GM21390 (cell line): ENCODE results near the gene KLK5.
"Not testable (repeated sequence)": the region's sequence is repeated elsewhere in the genome, so short reads cannot be mapped to it uniquely, and the experiment has no call there.

Source experiments
- ATAC-seq: cut with Tn5 transposase; IDR thresholded peaks from one replicate; pipeline ENCODE4 v1.9.1; 2021; ENCODE audit not compliant: unreplicated experiment

The KLK5 gene

GRCh38 chr19:50952910-50953309 is at the start of gene KLK5:
KLK5 (minus strand) TSS chr19:50953038; CDS start chr19:50952657, 381 bp downstream.
- ATAC-seq, result no peak

DNA sequence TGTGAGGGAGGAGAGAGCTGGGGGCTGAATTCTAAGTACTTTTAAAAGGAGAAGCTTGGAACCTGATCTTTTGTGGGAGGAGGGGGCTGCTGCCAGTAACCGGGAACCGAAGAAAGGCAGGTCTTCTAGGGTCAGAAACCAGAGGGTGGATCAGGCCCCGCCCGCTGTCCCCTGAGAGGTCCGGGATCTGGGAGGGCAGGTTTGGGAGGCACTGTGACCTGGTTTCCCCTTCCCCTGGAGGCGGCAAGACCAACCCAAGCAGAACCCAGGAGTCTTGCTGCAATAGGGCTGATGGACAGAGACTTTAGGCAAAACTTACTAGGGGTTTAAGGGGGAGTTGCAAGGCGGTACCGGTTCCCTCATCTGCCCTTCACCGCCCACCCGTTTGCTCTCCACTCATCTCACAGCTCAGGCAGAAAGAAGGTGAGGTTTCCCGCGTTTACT is 49.3 kb upstream of the KLK5 start:
- ATAC-seq, result no peak

DNA sequence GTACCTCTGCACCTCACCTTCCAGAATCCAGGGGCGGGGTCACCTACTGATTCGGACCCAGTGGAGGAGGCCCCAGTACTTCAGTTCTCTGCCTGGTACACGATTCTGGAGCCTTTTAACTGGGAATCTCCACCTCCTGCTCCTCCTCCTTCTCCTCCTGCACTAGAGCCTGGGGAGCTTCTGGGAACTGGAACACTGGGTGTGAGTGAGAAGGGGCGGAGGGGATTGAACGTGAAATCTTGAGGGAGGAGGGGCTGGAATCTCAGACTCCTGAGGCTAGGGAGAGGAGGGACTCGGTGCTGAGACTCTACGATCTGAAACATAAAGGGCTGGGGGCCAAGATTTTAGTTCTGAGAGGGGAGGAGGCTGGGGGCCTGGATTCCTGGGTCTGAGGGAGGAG is 48.7 kb upstream of the KLK5 start, which contains the start of gene KLK8:
Gene KLK8, minus strand, starts transcription at position 90 of the 400 bp plus-strand sequence. CDS start 437 bp downstream, outside the sequence.
- no peak for ATAC-seq

- ATAC-seq, result no peak
These were observed 48.1 kb upstream of the KLK5 start for GRCh38 chr19:51000981-51001380.

DNA sequence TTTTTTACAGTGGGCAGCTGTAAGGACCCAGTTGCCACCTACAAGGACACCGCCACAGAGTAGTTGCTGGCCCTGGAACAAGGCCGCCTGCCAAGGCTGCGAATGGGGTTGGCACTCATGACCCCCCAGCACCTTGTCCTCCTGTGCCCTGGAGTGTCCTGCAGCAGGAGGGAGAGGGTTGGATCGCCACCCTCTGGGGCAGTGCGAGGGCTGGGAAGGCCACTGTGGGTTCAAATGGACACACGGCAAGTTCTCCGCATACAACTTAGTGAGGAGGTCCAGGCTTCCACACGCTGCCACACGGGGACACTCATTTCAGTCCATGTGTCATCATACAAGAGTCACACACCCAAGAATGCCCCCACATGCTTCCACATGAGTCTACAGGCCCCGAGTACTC is 47.6 kb upstream of the KLK5 start:
- ATAC-seq, result no peak

GRCh38 chr19:50998686-50999085 is 45.8 kb upstream of the KLK5 start:
- ATAC-seq, result no peak

DNA sequence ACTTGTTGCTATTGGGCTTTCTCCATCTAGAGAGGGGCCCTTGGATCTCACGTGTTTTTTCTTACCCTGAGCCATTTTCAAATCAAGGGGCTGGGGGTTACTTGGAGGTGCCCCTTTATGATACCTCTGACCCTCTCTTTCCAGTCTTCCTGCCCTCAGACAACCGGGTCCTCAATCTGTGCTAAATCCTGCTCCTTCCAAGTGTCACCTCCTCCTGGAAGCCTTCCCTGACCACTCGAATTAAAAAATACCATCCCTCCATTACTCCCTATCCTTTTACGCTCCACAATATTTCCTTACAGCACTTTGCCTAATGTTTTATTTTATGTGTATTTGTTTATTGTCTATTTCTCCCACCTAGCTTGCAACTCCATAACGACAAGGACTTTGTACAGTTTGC is 45.2 kb upstream of the KLK5 start:
- no peak for ATAC-seq

GRCh38 chr19:50994129-50994528 is 41.3 kb upstream of the KLK5 start:
- ATAC-seq, result no peak

GRCh38 chr19:50992666-50993035 is 39.8 kb upstream of the KLK5 start:
- no peak for ATAC-seq

DNA sequence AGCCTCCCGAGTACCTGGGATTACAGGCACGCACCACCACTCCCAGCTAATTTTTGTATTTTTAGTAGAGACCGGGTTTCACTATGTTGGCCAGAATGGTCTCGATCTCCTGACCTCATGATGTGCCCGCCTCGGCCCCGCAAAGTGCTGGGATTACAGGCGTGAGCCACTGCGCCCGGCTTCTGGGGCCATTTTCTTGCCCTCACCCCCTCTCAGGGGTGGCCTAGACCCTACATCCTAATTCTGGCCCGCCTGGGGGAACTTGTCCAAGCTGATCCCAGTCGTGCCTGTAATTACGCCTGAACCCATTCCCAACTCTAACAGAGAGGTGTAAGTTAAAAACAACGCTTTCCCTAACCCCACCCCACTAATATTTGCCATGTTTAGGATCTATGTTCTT is 31.6 kb upstream of the KLK5 start:
- not testable (repeated sequence) for ATAC-seq

DNA sequence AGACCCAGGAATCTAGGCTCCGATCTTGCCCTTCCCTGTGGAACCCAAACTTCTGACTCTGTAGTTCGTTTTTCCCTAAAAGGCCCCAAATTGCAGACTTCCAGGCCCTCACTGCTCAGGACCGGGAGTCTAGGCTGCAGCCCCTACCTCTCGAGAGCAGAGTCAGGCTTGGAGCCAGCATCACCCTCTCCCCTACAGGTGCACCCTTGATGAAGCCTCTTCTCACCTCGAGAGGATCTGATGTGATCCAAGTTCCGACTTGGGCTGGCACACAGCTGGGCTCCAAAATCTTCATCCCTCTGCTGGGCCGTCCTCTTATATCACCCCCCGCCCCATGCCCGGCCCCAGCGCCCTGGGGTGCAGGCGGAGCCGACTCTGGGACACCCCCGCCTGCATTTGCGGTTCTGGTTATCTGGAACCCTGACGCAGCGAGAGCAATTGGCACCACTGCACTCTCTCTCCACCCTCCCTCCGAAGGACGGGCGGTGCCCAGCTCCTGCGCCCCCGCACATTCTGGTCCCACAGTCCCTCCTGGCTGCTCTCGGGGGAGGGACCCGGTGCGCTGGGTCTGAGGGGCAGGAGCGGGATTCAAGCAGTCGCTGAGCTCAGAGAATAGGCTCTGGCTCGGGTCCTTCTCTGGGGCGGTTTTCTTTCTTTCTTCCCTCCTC is 30.9 kb upstream of the KLK5 start, which contains the start of gene KLK7:
Gene KLK7, minus strand, starts transcription at position 293 of the 668 bp plus-strand sequence. CDS start 1,518 bp downstream, outside the sequence.
- ATAC-seq, result no peak

DNA sequence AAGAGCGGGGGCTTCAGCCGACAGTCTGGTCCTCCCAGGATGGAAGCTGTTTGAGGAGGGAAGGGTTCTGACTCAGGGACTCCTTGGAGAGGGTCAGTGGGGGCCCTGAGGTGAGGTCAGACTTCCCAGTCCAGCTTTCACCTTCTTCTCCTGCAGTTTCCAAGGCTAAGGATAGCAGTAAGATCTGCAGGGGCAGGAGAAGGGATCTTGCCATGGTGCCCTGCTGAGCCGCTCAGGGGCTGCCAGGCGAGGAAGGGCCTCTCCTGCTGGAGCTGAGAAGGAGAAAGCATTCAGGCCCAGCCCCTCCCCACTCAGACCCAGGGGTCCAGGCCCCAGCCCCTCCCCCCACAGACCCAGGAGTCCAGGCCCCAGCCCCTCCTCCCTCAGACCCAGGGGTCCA is 29.3 kb upstream of the KLK5 start:
- ATAC-seq, result no peak

- ATAC-seq, result no peak
These were observed 28.8 kb upstream of the KLK5 start for GRCh38 chr19:50981587-50982146.

- no peak for ATAC-seq
These were observed 27.4 kb upstream of the KLK5 start for GRCh38 chr19:50980208-50980607.

DNA sequence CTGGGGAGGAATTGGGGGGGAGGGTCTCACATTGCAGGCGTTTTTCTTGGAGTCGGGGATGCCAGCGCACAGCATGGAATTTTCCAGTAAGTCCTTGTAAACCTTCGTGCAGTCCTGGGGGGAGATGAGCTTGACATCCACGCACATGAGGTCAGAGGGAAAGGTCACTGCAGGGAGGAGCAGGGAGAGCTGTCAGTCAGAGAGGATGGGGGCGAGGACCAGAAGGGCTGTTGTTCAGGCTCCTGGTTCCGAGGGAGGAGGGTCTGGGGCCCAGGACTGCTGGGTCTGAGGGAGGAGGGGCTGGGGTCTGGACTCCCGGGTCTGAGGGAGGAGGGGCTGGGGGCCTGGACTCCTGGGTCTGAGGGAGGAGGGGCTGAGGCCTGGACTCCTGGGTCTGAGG is 26.9 kb upstream of the KLK5 start:
- ATAC-seq, result no peak

GRCh38 chr19:50978772-50979390 is 26.0 kb upstream of the KLK5 start:
- no peak for ATAC-seq

DNA sequence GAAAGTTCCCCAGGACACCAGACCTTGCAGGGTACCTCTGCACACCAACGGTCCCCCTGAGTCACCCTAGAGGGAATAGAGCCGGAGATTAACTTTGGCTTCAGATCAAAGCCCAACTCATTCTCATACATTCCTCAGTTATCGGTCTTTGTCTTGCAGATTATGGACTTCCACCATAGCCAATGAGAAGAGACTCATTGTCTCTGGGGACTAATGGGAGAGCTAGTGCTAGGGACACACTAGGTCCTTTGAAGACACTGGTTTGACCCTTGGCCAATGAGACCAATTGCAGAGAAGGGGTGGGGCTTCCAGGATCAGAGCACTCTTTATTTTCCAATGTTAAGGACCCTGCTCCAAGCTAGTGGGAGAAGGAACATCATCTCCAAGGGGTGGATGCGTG is 24.8 kb upstream of the KLK5 start:
- ATAC-seq, result no peak

DNA sequence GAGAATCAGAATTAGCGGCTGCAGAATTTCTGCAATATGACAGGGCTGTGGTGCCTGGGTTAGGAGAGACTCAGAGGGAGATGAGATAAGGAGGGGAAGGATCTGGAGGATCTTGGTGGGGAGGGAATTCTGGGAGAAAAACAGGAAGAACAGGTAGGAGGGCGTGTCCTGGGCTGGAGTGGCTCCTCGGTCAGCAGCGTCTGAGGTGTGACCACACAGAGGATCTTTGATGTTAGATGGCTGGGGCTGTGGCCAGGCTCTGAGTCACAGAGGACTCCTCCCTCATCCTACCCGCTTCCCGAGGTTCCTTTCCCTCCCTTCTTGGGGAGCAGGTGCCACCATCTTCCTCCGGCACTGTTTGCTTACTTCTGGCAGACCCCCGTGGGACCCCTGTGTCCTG is 22.9 kb upstream of the KLK5 start:
- no peak for ATAC-seq

DNA sequence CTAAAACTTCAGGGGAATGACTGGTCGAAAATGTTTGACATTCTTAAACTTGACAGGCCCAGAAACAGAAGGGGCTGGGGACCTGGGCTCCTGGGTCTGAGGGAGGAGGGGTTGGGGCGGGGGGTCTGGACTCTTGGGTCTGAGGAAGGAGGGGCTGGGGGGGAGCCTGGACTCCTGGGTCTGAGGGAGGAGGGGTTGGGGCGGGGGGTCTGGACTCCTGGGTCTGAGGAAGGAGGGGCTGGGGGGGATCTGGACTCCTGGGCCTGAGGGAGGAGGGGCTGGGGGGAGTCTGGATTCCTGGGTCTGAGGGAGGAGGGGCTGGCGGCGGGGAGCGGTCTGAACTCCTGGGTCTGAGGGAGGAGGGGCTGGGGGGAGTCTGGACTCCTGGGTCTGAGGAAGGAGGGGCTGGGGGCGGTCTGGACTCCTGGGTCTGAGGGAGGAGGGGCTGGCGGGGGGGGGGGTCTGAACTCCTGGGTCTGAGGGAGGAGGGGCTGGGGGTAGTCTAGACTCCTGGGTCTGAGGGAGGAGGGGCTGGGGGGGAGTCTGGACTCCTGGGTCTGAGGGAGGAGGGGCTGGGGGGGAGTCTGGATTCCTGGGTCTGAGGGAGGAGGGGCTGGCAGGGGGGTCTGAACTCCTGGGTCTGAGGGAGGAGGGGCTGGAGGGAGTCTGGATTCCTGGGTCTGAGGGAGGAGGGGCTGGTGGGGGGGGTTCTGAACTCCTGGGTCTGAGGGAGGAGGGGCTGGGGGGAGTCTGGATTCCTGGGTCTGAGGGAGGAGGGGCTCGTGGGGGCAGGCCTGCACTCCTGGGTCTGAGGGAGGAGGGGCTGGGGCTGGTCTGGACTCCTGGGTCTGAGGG is 22.1 kb upstream of the KLK5 start:
- ATAC-seq, result no peak

- ATAC-seq, result no peak
These were observed 20.0 kb upstream of the KLK5 start for GRCh38 chr19:50972795-50973376.

DNA sequence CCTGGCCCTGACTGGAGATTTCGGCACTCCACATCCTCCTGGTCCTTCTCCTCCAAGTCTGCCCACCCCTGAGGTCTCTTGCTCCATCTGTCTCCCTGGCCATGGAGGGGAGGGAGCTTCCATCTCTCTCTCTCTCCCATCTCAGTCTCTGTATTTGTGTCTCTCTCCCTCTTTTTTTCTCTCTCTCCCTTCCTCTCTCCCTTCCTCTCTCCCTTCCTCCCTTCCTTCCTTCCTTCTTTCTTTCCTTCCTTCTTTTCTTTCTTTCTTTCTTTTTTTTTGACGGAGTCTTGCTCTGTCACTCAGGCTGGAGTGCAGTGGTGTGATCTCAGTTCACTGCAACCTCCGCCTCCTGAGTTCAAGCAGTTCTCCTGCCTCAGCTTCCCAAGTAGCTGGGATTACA is 17.0 kb upstream of the KLK5 start:
- ATAC-seq, result not testable (repeated sequence)
